HG03280 (cell line): ENCODE results near the gene FBH1.
"Not testable (repeated sequence)": the region's sequence is repeated elsewhere in the genome, so short reads cannot be mapped to it uniquely, and the experiment has no call there.

ENCODE experiments used
- ATAC-seq: cut with Tn5 transposase; IDR thresholded peaks from one replicate; pipeline ENCODE4 v1.9.1; 2021; ENCODE audit warnings: mild to moderate bottlenecking, moderate library complexity; ENCODE audit not compliant: unreplicated experiment

The FBH1 gene

DNA sequence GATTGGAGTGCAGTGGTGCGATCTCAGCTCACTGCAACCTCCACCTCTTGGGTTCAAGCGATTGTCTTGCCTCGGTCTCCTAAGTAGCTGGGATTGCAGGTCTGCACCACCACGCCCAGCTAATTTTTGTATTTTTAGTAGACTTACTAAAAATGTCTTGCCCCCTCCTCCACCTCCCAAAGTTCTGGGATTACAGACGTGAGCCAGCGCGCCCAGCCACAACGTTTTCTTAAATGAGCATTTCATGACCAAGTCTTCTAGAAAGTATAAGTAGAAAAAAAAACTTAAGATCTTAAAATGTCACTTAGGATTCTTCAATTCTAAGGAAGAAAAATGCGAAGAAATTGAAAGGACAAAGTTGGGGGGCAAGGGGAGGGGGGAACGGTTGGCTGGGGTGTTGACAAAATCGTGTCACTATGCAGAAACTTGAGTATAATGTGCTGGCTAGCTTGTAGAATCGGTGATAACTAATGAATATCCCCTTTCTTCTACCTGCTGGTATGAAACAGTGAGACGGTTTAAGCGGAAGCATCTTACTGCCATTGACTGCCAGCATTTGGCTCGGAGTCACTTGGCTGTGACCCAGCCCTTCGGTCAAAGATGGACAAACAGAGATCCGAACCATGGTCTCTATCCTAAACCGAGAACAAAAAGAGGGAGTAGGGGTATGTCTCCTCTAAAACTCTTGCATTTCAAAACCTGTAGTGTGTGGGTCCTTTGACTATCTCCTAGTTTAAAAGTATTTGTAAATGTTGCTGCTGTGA lies 12.7 kb downstream of the FBH1 start:
- no peak for ATAC-seq

DNA sequence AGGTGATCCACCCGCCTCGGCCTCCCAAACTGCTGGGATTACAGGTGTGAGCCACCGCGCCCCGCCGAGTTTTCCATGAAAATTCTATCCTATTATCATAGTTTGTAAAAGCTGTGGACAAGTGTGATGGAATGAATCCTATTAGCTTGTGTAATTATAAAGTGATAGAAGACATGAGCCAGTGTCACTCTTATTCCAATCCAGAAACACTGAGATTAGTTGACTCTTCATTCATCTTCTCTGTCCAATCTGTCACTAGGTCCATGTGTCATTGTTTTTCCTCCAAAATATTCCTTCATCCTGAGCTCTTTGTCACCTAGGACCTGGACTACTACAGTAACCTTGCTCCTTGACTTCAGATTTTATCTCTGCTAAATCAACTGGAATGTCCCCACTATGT lies 13.5 kb downstream of the FBH1 start:
- ATAC-seq, result no peak

DNA sequence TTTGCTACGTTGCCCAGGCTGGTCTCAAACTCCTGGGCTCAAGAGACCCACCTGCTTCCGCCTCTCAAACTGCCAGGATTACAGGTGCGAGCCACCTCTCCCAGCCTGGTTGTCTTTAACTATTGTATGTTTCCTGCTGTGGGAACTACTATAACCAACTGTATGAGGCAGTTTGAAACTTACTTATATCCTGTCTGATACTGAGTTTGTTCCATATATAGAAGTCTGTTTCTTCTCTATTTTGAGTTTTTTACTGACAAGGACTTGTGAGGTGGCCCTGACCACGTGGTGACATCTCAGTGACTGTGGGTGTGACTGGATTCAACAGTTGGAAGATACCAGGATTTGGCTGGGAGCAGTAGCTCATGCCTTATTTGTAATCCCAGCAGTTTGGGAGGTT lies 14.2 kb downstream of the FBH1 start:
- peak; percentile 94 for ATAC-seq

DNA sequence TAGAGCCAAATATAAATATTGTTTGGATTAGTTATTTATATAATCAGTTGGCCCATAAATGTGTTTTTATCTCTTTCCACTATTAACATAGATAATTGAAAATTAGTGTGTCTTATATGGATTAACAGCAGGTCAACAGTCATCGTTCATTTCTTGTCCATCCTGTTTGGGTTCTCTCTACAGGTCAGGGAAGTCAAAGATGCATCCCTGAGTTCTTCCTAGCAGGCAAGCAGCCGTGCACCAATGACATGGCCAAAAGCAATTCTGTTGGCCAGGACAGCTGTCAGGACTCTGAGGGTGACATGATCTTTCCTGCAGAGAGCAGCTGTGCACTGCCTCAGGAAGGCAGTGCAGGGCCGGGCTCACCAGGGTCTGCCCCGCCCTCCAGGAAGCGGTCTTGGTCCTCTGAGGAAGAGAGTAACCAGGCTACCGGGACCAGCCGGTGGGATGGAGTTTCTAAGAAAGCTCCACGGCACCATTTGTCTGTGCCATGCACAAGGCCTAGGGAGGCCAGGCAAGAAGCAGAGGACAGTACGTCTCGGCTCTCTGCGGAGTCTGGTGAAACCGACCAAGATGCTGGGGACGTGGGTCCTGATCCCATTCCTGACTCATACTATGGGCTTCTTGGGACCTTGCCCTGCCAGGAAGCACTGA lies 15.9 kb downstream of the FBH1 start:
- no peak for ATAC-seq

DNA sequence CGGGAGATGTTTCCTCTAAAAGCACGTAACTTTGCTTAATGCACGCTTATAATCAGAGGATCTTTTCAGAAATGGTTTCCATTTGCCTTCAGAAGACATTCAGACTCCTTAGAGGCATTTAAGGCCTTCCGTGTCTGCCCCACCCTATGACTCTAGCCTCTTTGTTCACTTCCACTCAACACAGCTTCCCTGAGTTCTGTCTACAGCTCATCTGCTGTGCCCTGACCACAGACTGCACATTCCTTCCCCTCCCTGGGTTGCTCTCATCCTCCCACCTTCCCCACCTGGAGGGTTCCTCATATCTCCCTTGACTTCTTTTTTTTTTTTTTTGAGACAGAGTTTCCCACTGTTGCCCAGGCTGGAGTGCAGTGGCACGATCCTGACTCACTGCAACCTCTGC lies 16.6 kb downstream of the FBH1 start:
- no peak for ATAC-seq

DNA sequence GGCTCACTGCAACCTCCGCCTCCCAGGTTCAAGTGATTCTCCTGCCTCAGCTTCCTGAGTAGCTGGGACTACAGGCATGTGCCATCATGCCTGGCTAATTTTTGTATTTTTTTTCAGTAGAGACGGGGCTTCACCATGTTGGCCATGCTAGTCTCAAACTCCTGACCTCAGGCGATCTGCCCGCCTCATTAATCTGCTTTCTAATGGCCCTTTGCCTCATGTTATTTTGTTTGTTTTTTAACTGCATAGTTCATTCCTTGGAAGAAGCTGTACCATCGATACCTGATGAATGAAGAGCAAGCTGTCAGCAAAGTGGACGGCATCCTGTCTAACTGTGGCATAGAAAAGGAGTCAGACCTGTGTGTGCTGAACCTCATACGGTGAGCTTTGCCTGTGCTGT lies 18.6 kb downstream of the FBH1 start:
- not testable (repeated sequence) for ATAC-seq

DNA sequence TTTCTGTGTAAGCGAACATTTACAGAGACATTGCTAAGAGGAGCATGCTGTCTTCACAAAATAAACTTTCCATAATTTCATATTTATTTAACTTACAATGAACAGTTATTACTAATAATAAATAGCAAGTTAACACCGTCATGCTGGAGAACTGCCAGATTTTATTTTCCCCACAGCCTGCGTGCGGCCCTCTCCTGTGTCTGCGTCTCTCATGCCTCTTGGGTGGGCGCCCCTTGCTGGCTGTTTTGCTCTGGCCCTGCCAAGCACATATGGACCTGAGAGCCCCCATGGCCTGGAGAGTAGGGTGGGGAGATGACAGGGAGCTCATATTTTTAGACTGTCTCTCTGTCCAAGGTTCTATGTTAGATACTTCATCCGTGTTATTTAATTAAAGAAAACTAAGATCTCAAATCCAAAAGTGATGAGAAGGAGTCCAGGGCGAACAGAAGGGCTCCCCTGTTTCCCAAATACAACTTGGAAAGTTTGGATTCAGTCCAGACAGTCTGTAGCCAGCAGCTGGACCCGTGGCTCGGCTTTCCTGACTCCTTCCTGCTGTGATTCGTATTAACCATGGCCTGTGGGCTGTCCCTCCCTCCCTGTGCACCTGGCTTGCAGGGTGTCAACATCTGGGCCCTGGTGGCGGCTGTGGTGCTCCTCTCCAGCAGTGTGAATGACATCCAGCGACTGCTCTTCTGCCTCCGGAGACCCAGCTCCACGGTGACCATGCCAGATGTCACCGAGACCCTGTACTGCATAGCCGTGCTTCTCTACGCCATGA lies 20.5 kb downstream of the FBH1 start:
- ATAC-seq, result no peak

DNA sequence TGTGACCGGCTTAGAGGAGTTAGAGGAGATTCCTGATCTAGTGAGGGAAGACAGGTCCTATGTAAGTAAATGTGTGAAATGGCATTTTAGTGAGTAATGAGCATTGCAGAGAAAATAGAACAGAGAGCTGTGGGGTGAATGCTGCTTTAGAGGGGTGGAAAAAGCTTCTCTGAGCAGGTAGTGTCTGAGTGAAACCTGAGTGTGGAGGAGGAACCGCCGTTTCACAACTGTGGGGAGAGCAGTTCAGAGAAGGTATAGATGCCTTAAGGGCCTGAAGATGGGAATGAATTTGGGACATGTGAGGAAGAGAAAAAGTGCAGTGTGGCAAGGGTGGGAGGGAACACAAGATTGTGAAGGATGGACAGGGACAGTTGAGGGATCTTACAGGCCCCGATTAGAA lies 21.6 kb downstream of the FBH1 start:
- no peak for ATAC-seq

DNA sequence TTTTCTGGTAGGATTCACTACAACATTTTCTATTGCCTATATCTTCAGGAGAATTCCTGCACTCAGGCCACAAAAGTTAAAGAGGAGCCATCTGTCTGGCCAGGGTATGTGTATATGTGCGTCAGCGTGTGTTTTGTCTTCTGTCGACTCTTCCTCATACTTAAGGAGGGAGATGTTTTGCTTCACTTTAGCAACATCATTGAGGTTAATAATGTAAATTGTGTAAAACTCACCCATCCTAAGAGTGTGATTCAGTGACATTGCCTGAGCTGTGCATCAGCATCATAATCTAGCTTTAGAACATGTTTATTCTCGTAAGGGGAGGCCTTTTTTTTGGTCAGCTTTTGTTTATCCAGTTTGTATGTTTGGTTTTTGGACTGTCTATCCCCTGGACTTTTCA lies 23.7 kb downstream of the FBH1 start:
- ATAC-seq, result no peak

DNA sequence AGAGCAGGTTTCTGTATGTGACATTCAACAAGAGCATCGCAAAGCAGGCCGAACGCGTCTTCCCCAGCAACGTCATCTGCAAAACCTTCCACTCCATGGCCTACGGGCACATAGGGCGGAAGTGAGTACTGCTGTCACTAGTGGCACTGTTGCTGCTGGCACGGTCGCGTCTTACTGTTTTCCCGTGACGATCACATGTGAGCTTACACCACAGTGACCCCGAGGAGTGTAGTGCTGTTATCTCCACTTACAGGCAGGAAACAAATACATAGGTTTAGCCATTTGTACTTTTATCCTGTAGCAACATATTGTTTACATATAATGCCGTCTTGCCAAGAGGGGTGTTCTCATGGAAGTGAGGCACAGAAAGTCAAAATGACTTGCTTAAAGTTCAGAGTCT lies 25.4 kb downstream of the FBH1 start:
- ATAC-seq, result no peak

DNA sequence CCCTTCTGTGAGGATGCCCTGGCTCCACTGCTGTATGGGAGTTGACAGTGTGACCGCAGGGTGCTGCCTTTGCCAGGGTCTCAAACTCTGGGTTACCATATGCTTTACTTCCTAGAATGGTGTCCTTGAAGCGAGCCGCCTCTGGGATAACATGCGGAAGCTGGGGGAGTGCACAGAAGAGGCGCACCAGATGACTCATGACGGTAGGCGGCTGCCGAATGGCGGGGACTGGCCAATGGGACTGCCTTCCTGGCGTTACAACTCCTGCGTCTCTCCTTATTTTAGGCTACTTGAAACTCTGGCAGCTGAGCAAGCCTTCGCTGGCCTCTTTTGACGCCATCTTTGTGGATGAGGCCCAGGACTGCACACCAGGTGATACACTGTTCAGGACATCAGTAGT lies 27.3 kb downstream of the FBH1 start:
- ATAC-seq, result no peak

DNA sequence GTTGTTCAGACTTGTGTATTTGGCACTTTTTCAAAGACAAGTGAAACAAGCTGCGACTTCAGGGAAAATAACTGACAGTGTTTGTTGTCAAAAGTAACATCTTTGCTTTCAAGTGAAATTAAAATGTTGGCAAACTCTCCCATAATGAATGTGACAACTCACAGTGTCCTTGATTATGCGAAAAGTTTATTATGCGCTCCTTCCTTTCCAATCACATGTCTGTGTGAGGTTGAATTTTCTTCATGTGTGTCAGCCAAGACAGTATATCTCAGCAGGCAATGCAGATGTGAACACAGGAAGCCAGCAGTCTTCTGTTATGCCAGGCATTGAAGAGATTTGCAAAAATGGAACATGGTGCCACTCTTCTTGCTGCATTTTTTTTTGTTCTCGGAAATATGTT lies 28.7 kb downstream of the FBH1 start:
- ATAC-seq, result no peak

DNA sequence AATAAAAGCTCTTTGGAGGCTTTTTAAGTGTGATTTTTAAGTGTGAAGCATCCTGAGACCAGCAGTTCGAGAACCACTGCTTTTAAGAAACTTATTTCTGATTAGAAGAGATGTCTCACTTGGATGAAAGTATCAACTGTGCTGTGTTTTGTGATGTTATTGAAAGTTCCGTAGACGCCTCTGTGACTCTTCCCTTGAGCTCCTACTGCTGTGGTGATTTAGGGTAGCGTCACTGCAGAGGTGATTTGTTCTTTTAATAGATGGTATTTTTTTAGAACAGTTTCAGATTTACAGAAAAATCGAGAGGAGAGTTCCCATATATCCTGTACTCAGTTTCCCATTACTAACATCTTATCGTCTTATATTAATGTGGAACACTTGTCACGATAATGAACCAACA lies 29.5 kb downstream of the FBH1 start:
- no peak for ATAC-seq

DNA sequence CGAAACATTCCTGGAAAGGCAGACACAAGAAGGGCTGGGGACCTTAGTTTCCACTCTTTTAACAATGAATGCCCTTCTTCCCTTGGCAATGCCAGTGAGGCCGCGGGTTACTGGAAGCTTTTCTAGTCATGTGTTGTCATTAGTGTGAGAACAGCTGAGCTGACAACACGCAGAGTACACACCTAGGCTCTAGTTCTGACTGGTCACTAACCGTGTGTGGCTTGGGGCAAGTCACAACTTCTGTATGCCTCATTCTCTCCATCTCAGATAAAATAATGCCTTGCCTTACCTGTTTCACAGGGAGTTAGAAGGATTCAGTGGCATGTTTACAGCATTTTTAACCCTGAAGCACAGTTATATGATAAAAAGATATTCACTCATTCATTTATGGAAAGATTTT lies 31.7 kb downstream of the FBH1 start:
- no peak for ATAC-seq

DNA sequence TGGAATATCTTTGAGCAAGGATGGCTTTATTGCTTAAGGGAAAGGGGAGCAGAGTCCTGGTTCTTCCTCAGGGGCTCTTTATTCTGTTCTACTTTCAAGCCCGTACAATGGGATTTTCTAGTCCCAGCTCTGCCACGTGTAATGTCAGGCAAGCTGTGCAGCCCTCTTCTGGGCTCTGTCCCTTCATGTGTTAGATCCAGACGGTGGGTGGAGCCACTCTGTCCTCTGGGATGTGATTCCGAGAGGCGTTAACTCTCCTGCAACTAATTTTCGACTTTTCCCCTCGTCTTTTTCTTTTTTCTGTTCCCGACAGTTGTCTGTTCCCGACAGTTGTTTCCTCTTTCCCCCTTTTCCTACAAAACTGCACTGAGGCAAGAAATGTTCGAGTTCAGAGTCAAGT lies 34.8 kb downstream of the FBH1 start:
- ATAC-seq, result no peak

DNA sequence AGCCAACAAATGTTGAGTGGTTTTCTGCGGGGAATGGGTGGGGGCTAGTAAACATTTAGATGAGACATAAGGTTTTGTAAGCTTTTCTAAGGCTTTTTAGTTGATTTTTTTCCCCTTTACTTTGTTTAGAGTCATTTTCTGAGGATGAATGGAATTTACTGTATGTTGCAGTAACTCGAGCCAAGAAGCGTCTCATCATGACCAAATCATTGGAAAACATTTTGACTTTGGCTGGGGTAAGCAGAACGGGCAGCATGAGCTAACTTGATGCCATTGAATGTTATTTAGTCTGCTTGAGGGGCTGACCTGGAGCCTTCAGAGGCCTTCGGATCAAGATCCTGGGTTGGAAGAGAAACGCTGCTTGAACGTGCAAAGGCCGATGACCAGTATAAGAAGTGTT lies 37.3 kb downstream of the FBH1 start:
- no peak for ATAC-seq

DNA sequence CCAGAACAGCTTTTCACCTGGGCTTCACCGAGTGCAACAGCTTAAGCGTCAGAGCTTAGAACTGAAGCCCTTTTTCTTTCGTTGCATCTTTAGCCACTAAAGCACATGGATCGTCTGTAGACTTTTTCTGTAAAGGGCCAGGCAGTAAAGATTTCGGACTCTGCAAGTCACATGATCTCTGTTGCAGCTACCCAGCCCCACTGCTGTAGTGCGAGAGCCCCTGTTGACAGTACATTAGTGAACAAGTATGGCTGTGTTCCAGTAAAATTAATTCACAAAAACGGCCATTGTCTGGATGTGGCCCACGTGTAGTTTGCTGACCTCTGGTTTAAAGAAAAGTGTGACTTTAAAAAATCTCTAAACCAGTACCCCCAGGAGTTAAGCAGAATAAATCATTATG lies 39.4 kb downstream of the FBH1 start:
- ATAC-seq, result no peak

DNA sequence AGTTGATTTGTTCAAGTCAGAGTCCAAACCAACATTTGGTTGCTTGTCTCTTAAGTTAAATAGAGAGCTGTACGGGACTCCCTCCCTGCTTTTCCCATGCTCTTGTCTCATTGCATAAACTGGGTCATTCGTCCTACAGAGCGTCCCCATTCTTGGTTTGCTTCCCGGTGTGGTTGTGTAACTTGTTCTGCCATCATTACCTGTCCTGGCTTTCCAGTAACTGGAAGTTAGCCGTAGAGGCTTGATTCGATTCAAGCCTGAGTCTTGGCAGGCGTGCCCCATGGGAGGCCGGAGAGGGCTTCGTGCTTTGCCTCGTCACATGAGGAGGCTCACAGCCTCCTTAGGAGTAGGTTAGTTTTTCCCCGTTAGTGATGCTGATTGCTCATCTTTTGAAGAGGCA lies 40.2 kb downstream of the FBH1 start:
- no peak for ATAC-seq

DNA sequence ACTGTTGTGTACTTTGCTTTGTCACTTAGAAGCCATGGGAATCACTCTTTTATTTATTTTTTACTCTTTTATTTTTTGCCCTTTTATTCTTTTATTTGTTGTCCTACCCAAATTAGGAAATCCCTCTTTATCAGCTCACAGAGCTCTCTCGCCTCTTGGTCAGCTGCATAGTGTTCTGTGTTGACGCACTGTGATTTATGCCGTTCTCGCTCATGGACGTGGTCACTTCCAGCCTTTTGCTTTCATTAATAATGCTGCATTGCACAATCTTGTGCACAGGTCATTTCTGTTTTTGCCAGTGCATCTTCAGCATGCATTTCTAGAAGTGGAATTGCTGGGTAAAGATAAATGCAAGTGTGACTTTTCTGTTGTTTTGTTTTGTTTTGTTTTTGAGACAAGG lies 42.3 kb downstream of the FBH1 start:
- ATAC-seq, result no peak

DNA sequence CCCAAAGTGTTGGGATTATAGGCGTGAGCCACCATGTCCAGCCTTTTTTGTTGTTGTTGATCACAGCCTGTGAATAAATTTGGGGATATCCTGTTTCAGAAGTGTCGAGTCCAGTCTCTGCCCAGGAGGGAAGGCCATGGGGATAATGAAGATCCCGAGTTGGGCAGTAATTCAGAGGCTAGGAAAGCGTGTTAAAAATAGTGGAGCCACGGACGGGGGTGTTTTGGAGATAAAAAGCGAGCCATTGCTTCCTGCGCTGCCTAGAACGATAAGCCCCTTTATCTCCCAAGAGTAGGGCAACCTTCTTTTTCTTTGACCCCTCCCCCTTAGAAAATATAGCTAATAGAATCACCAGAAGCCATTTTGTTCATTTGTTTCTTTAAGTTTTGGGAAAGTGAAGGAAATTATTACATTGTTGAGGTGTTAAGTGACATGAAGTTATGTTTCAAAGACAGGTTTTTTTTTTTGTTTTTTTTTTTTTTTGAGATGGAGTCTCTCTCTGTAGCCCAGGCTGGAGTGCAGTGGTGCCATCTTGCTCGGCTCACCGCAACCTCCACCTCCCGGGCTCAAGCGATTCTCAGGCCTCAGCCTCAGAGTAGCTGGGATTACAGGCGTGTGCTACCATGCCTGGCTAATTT lies 44.0 kb downstream of the FBH1 start:
- ATAC-seq, result no peak

DNA sequence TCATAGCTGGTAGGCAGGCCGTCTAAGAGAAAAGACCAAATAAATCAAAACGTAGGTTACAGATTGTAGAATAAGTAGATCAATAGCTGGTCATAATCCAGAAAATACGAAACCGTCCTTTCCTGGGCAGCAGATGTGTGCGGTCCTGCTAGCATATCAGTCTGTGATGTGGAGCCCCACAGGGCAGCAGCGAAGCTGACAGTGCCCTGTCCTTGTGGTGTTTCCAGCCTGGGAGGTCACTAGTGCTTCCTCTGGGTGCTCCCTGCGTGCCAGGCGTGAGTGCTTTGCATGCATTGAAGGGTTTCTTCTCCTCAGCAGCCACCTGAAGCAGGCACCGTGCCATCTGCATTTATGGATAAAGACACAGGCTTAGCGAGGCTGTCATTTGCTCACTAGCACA lies 45.6 kb downstream of the FBH1 start:
- no peak for ATAC-seq

DNA sequence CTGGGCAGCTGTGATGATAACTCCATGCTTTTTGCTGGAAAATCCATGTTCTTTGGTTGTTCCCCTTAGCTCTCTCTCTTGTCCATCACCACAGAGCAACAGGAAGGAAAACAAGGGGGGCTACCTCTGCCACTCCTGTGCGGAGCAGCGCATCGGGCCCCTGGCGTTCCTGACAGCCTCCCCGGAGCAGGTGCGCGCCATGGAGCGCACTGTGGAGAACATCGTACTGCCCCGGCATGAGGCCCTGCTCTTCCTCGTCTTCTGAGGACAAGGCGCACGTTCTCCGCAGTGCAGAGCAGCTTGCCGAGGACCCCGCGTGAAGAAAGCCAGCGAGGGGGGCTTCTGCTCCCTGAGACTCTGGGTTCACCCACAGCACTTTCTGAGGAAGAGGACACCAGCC lies 47.0 kb downstream of the FBH1 start:
- ATAC-seq, result no peak
